ENCODE results near the gene OPN1SW. TPM values are rescaled to one million over a fixed set of nuclear protein-coding genes. Genes with fewer than 3 reads are reported as not detected.

OPN1SW gene
- total RNA-seq = not detected

GRCh38 chr7:128775744-128776474 lies at the start of gene OPN1SW:
OPN1SW (minus strand) TSS chr7:128775794; CDS start chr7:128775781, 13 bp downstream.
- DNase-seq (ENCODE audit: low read depth in 2 of 3, low spot score in 2 of 3) = no peak

GRCh38 chr7:128821724-128822123 lies 46.1 kb upstream of the OPN1SW start:
- no peak for DNase-seq (ENCODE audit: low read depth in 2 of 3, low spot score in 2 of 3)

GRCh38 chr7:128818694-128819093 lies 43.1 kb upstream of the OPN1SW start:
- no peak for DNase-seq (ENCODE audit: low read depth in 2 of 3, low spot score in 2 of 3)

- no peak for DNase-seq (ENCODE audit: low read depth in 2 of 3, low spot score in 2 of 3)
Observed at GRCh38 chr7:128815289-128815942, 39.8 kb upstream of the OPN1SW start.

- no peak for DNase-seq (ENCODE audit: low read depth in 2 of 3, low spot score in 2 of 3)
Observed at GRCh38 chr7:128814499-128814898, 38.9 kb upstream of the OPN1SW start.

- DNase-seq (ENCODE audit: low read depth in 2 of 3, low spot score in 2 of 3) = peak in 1 of 3 donors; percentile 43
Observed at GRCh38 chr7:128812514-128813168, 37.0 kb upstream of the OPN1SW start.

GRCh38 chr7:128811631-128812430 lies 36.2 kb upstream of the OPN1SW start:
- DNase-seq (ENCODE audit: low read depth in 2 of 3, low spot score in 2 of 3) = no peak

- DNase-seq (ENCODE audit: low read depth in 2 of 3, low spot score in 2 of 3) = no peak
Observed at GRCh38 chr7:128810997-128811396, 35.4 kb upstream of the OPN1SW start.

- DNase-seq (ENCODE audit: low read depth in 2 of 3, low spot score in 2 of 3) = no peak
Observed at GRCh38 chr7:128810473-128810872, 34.9 kb upstream of the OPN1SW start.

- DNase-seq (ENCODE audit: low read depth in 2 of 3, low spot score in 2 of 3) = no peak
Observed at GRCh38 chr7:128809363-128809762, 33.8 kb upstream of the OPN1SW start.

GRCh38 chr7:128807191-128807590 lies 31.6 kb upstream of the OPN1SW start:
- DNase-seq (ENCODE audit: low read depth in 2 of 3, low spot score in 2 of 3) = no peak

GRCh38 chr7:128805225-128805624 lies 29.6 kb upstream of the OPN1SW start:
- no peak for DNase-seq (ENCODE audit: low read depth in 2 of 3, low spot score in 2 of 3)

- no peak for DNase-seq (ENCODE audit: low read depth in 2 of 3, low spot score in 2 of 3)
Observed at GRCh38 chr7:128804484-128804883, 28.9 kb upstream of the OPN1SW start.

GRCh38 chr7:128801667-128802418 lies 26.2 kb upstream of the OPN1SW start:
- no peak for DNase-seq (ENCODE audit: low read depth in 2 of 3, low spot score in 2 of 3)

GRCh38 chr7:128801003-128801402 lies 25.4 kb upstream of the OPN1SW start:
- DNase-seq (ENCODE audit: low read depth in 2 of 3, low spot score in 2 of 3) = no peak

- DNase-seq (ENCODE audit: low read depth in 2 of 3, low spot score in 2 of 3) = no peak
Observed at GRCh38 chr7:128800567-128800966, 25.0 kb upstream of the OPN1SW start.

GRCh38 chr7:128799451-128799850 lies 23.9 kb upstream of the OPN1SW start:
- DNase-seq (ENCODE audit: low read depth in 2 of 3, low spot score in 2 of 3) = peak in 1 of 3 donors; percentile 19

- no peak for DNase-seq (ENCODE audit: low read depth in 2 of 3, low spot score in 2 of 3)
Observed at GRCh38 chr7:128796327-128796726, 20.7 kb upstream of the OPN1SW start.

- DNase-seq (ENCODE audit: low read depth in 2 of 3, low spot score in 2 of 3) = no peak
Observed at GRCh38 chr7:128795129-128795528, 19.5 kb upstream of the OPN1SW start.

GRCh38 chr7:128794436-128794835 lies 18.8 kb upstream of the OPN1SW start:
- DNase-seq (ENCODE audit: low read depth in 2 of 3, low spot score in 2 of 3) = no peak
